SK-N-SH treated with all-trans-retinoic acid at 6 μM for 48 hours (cell line): ENCODE data around the gene CPTP.

Source experiments
- ATAC-seq: fragments of 200-7000 bp; cut with Tn5 transposase; 3 replicates; pipeline ENCODE4 v1.9.1; 2020; ENCODE audit warnings: mild to moderate bottlenecking, moderate library complexity
- ARNTL ChIP-seq: fragments of 450-650 bp; formaldehyde crosslinking; IDR thresholded peaks from 2 replicates; pipeline ENCODE4 v1.5.0; 2020; ENCODE audit warnings: low read depth, mild to moderate bottlenecking, moderate library complexity, borderline replicate concordance
- BACH2 ChIP-seq: fragments of 250-450 bp; sonication (Bioruptor Pico); IDR thresholded peaks from 2 replicates; pipeline ENCODE4 v1.9.0; 2021; ENCODE audit warnings: mild to moderate bottlenecking, borderline replicate concordance
- CSDC2 ChIP-seq: fragments of 250-450 bp; sonication (Bioruptor Pico); IDR thresholded peaks from 2 replicates; pipeline ENCODE4 v1.5.0; 2020; ENCODE audit warnings: mild to moderate bottlenecking, moderate library complexity
- ESRRG ChIP-seq: fragments of 250-450 bp; sonication (Bioruptor Pico); IDR thresholded peaks from 2 replicates; pipeline ENCODE4 v1.6.1; 2021; ENCODE audit warnings: mild to moderate bottlenecking
- GLIS3 ChIP-seq: fragments of 250-450 bp; sonication (Bioruptor Pico); IDR thresholded peaks from 2 replicates; pipeline ENCODE4 v1.5.0; 2020; ENCODE audit warnings: mild to moderate bottlenecking, moderate library complexity
- ISL1 ChIP-seq: fragments of 250-450 bp; sonication (Bioruptor Pico); IDR thresholded peaks from 2 replicates; pipeline ENCODE4 v2.1.2; 2022; ENCODE audit warnings: mild to moderate bottlenecking, moderate library complexity
- OSR1 ChIP-seq: fragments of 250-450 bp; sonication (Bioruptor Pico); IDR thresholded peaks from 2 replicates; pipeline ENCODE4 v1.8.0; 2022; ENCODE audit warnings: moderate library complexity, mild to moderate bottlenecking, inconsistent platforms
- RARB ChIP-seq: fragments of 250-450 bp; sonication (Bioruptor Pico); IDR thresholded peaks from 2 replicates; pipeline ENCODE4 v1.8.0; 2021; ENCODE audit warnings: mild to moderate bottlenecking, moderate library complexity
- SNAI2 ChIP-seq: fragments of 250-450 bp; sonication (Bioruptor Pico); IDR thresholded peaks from 2 replicates; pipeline ENCODE4 v1.5.0; 2020; ENCODE audit warnings: mild to moderate bottlenecking, moderate library complexity
- TCF4 ChIP-seq: fragments of 250-450 bp; sonication (Bioruptor Pico); IDR thresholded peaks from 2 replicates; pipeline ENCODE4 v1.8.0; 2021; ENCODE audit warnings: mild to moderate bottlenecking, moderate library complexity, borderline replicate concordance
- TOX ChIP-seq: fragments of 250-450 bp; sonication (Bioruptor Pico); IDR thresholded peaks from 2 replicates; pipeline ENCODE4 v1.8.0; 2021; ENCODE audit warnings: mild to moderate bottlenecking, moderate library complexity, borderline replicate concordance
- ZC3H10 ChIP-seq: fragments of 250-450 bp; sonication (Bioruptor Pico); IDR thresholded peaks from 2 replicates; pipeline ENCODE4 v1.5.1; 2021; ENCODE audit warnings: mild to moderate bottlenecking, moderate library complexity
- ZFP3 ChIP-seq: fragments of 250-450 bp; sonication (Bioruptor Pico); IDR thresholded peaks from 2 replicates; pipeline ENCODE4 v1.5.0; 2020; ENCODE audit warnings: mild to moderate bottlenecking, moderate library complexity
- ZNF70 ChIP-seq: fragments of 450-650 bp; formaldehyde crosslinking; IDR thresholded peaks from 2 replicates; pipeline ENCODE4 v1.5.0; 2020; ENCODE audit warnings: mild to moderate bottlenecking, moderate library complexity
- ZNF8 ChIP-seq: fragments of 450-650 bp; formaldehyde crosslinking; IDR thresholded peaks from 2 replicates; pipeline ENCODE4 v1.5.0; 2020; ENCODE audit warnings: mild to moderate bottlenecking, moderate library complexity
- TF ChIP-seq, protein P1 (sequence below): fragments of 250-450 bp; sonication (Bioruptor Pico); IDR thresholded peaks from 2 replicates; pipeline ENCODE4 v1.5.0; 2020; ENCODE audit warnings: mild to moderate bottlenecking, moderate library complexity
- TF ChIP-seq, protein P2 (sequence below): fragments of 250-450 bp; sonication (Bioruptor Pico); IDR thresholded peaks from 2 replicates; pipeline ENCODE4 v1.8.0; 2021; ENCODE audit warnings: low read depth, mild to moderate bottlenecking, moderate library complexity, borderline replicate concordance
- TF ChIP-seq, protein P3 (sequence below): fragments of 250-450 bp; sonication (Bioruptor Pico); IDR thresholded peaks from 2 replicates; pipeline ENCODE4 v1.8.0; 2020; ENCODE audit warnings: mild to moderate bottlenecking, moderate library complexity, borderline replicate concordance
- TF ChIP-seq, protein P4 (sequence below): fragments of 250-450 bp; sonication (Bioruptor Pico); IDR thresholded peaks from 2 replicates; pipeline ENCODE4 v1.5.1; 2020; ENCODE audit warnings: low read depth, mild to moderate bottlenecking, moderate library complexity
- TF ChIP-seq, protein P5 (sequence below): fragments of 250-450 bp; sonication (Bioruptor Pico); IDR thresholded peaks from 2 replicates; pipeline ENCODE4 v1.5.1; 2021; ENCODE audit warnings: mild to moderate bottlenecking, moderate library complexity

CPTP gene

DNA sequence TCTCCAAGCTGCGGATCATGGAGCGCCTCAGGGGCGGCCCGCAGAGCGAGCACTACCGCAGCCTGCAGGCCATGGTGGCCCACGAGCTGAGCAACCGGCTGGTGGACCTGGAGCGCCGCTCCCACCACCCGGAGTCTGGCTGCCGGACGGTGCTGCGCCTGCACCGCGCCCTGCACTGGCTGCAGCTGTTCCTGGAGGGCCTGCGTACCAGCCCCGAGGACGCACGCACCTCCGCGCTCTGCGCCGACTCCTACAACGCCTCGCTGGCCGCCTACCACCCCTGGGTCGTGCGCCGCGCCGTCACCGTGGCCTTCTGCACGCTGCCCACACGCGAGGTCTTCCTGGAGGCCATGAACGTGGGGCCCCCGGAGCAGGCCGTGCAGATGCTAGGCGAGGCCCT lies 2.7 kb downstream of the CPTP start:
- ATAC-seq, result no peak
- TF ChIP-seq ISL1 (CRISPR knock-in tag), result no peak
- TF ChIP-seq, protein P1, sequence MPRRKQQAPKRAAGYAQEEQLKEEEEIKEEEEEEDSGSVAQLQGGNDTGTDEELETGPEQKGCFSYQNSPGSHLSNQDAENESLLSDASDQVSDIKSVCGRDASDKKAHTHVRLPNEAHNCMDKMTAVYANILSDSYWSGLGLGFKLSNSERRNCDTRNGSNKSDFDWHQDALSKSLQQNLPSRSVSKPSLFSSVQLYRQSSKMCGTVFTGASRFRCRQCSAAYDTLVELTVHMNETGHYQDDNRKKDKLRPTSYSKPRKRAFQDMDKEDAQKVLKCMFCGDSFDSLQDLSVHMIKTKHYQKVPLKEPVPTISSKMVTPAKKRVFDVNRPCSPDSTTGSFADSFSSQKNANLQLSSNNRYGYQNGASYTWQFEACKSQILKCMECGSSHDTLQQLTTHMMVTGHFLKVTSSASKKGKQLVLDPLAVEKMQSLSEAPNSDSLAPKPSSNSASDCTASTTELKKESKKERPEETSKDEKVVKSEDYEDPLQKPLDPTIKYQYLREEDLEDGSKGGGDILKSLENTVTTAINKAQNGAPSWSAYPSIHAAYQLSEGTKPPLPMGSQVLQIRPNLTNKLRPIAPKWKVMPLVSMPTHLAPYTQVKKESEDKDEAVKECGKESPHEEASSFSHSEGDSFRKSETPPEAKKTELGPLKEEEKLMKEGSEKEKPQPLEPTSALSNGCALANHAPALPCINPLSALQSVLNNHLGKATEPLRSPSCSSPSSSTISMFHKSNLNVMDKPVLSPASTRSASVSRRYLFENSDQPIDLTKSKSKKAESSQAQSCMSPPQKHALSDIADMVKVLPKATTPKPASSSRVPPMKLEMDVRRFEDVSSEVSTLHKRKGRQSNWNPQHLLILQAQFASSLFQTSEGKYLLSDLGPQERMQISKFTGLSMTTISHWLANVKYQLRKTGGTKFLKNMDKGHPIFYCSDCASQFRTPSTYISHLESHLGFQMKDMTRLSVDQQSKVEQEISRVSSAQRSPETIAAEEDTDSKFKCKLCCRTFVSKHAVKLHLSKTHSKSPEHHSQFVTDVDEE (CRISPR knock-in tag), result no peak
- no peak for TF ChIP-seq OSR1 (CRISPR knock-in tag)
- TF ChIP-seq ZC3H10, result no peak
- no peak for TF ChIP-seq TCF4 (CRISPR knock-in tag)
- no peak for TF ChIP-seq ZFP3
- no peak for TF ChIP-seq RARB (CRISPR knock-in tag)
- TF ChIP-seq ESRRG, result no peak
- TF ChIP-seq SNAI2 (CRISPR knock-in tag), result no peak
- TF ChIP-seq, protein P2, sequence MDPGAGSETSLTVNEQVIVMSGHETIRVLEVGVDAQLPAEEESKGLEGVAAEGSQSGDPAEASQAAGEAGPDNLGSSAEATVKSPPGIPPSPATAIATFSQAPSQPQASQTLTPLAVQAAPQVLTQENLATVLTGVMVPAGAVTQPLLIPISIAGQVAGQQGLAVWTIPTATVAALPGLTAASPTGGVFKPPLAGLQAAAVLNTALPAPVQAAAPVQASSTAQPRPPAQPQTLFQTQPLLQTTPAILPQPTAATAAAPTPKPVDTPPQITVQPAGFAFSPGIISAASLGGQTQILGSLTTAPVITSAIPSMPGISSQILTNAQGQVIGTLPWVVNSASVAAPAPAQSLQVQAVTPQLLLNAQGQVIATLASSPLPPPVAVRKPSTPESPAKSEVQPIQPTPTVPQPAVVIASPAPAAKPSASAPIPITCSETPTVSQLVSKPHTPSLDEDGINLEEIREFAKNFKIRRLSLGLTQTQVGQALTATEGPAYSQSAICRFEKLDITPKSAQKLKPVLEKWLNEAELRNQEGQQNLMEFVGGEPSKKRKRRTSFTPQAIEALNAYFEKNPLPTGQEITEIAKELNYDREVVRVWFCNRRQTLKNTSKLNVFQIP (CRISPR knock-in tag), result no peak
- TF ChIP-seq BACH2 (CRISPR knock-in tag), result no peak
- TF ChIP-seq, protein P3, sequence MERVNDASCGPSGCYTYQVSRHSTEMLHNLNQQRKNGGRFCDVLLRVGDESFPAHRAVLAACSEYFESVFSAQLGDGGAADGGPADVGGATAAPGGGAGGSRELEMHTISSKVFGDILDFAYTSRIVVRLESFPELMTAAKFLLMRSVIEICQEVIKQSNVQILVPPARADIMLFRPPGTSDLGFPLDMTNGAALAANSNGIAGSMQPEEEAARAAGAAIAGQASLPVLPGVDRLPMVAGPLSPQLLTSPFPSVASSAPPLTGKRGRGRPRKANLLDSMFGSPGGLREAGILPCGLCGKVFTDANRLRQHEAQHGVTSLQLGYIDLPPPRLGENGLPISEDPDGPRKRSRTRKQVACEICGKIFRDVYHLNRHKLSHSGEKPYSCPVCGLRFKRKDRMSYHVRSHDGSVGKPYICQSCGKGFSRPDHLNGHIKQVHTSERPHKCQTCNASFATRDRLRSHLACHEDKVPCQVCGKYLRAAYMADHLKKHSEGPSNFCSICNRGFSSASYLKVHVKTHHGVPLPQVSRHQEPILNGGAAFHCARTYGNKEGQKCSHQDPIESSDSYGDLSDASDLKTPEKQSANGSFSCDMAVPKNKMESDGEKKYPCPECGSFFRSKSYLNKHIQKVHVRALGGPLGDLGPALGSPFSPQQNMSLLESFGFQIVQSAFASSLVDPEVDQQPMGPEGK (CRISPR knock-in tag), result no peak
- TF ChIP-seq ARNTL (CRISPR knock-in tag), result no peak

DNA sequence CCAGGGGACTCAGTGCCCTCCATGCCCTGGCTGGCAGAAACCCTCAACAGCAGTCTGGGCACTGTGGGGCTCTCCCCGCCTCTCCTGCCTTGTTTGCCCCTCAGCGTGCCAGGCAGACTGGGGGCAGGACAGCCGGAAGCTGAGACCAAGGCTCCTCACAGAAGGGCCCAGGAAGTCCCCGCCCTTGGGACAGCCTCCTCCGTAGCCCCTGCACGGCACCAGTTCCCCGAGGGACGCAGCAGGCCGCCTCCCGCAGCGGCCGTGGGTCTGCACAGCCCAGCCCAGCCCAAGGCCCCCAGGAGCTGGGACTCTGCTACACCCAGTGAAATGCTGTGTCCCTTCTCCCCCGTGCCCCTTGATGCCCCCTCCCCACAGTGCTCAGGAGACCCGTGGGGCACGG lies 3.7 kb downstream of the CPTP start:
- ATAC-seq, result no peak
- TF ChIP-seq ZNF70, result no peak
- TF ChIP-seq TCF4 (CRISPR knock-in tag), result no peak
- TF ChIP-seq ZFP3, result no peak
- no peak for TF ChIP-seq RARB (CRISPR knock-in tag)
- TF ChIP-seq, protein P1 (CRISPR knock-in tag), result no peak
- no peak for TF ChIP-seq OSR1 (CRISPR knock-in tag)
- TF ChIP-seq CSDC2, result no peak
- no peak for TF ChIP-seq GLIS3 (CRISPR knock-in tag)
- no peak for TF ChIP-seq SNAI2 (CRISPR knock-in tag)
- no peak for TF ChIP-seq ZNF8 (CRISPR knock-in tag)
- no peak for TF ChIP-seq TOX (CRISPR knock-in tag)
- TF ChIP-seq, protein P4, sequence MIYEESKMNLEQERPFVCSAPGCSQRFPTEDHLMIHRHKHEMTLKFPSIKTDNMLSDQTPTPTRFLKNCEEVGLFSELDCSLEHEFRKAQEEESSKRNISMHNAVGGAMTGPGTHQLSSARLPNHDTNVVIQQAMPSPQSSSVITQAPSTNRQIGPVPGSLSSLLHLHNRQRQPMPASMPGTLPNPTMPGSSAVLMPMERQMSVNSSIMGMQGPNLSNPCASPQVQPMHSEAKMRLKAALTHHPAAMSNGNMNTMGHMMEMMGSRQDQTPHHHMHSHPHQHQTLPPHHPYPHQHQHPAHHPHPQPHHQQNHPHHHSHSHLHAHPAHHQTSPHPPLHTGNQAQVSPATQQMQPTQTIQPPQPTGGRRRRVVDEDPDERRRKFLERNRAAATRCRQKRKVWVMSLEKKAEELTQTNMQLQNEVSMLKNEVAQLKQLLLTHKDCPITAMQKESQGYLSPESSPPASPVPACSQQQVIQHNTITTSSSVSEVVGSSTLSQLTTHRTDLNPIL (CRISPR knock-in tag), result no peak
- TF ChIP-seq, protein P2 (CRISPR knock-in tag), result no peak
- TF ChIP-seq, protein P5, sequence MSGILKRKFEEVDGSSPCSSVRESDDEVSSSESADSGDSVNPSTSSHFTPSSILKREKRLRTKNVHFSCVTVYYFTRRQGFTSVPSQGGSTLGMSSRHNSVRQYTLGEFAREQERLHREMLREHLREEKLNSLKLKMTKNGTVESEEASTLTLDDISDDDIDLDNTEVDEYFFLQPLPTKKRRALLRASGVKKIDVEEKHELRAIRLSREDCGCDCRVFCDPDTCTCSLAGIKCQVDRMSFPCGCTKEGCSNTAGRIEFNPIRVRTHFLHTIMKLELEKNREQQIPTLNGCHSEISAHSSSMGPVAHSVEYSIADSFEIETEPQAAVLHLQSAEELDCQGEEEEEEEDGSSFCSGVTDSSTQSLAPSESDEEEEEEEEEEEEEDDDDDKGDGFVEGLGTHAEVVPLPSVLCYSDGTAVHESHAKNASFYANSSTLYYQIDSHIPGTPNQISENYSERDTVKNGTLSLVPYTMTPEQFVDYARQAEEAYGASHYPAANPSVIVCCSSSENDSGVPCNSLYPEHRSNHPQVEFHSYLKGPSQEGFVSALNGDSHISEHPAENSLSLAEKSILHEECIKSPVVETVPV (CRISPR knock-in tag), result no peak
- TF ChIP-seq ESRRG, result no peak
- TF ChIP-seq ISL1 (CRISPR knock-in tag), result no peak
